PC-3 (cell line): Measurements from ENCODE around the gene MLLT3. TPM values are rescaled to one million over a fixed set of nuclear protein-coding genes. Genes with fewer than 3 reads are reported as not detected.

Source experiments
- ATAC-seq: fragments of 200-7000 bp; cut with Tn5 transposase; 2 replicates; pipeline ENCODE4 v1.9.1; 2020; ENCODE audit warnings: mild to moderate bottlenecking, moderate library complexity
- BruUV-seq: library from RNA; stranded (reverse); fragments of 400-500 nt; replicated peaks from 2 replicates; lab custom pipeline; 2021; lab: Mats Ljungman, UMichigan
- CTCF ChIA-PET: fragments of 300-600 bp; sonication (Branson Sonifier 250); formaldehyde crosslinking; loops from one replicate; lab custom pipeline; 2022; ENCODE audit warnings: antibody characterized with exemption; lab: Charles Lee
- POLR2A ChIA-PET: fragments of 300-600 bp; sonication (Branson Sonifier 250); formaldehyde crosslinking; loops from one replicate; lab custom pipeline; 2022; ENCODE audit warnings: antibody characterized with exemption; ENCODE audit not compliant: unreplicated experiment; lab: Charles Lee
- DNase-seq: peaks from one replicate; pipeline ENCODE4 v3.0.0-alpha.2; 2015
- H2AFZ ChIP-seq: fragments of 300-600 bp; sonication (generic); 2 replicates; pipeline ENCODE4 v1.6.0; 2016; ENCODE audit warnings: antibody characterized with exemption, low read length
- H3F3A ChIP-seq: fragments of 300-600 bp; sonication (generic); one replicate; pipeline ENCODE4 v1.6.0; 2017; ENCODE audit warnings: antibody characterized with exemption, low read length, control low read depth, mild to moderate bottlenecking; ENCODE audit not compliant: unreplicated experiment
- H3K27ac ChIP-seq: fragments of 300-600 bp; sonication (generic); 2 replicates; pipeline ENCODE4 v1.5.1; 2016; ENCODE audit warnings: mild to moderate bottlenecking, low read length
- H3K27me3 ChIP-seq: fragments of 300-600 bp; sonication (generic); 2 replicates; pipeline ENCODE4 v1.6.1; 2016; ENCODE audit warnings: low read length, mixed read lengths
- H3K36me3 ChIP-seq: fragments of 300-600 bp; sonication (generic); 2 replicates; pipeline ENCODE4 v1.6.1; 2016; ENCODE audit warnings: low read depth, mixed run types, low read length, mixed read lengths
- H3K4me1 ChIP-seq: fragments of 300-600 bp; sonication (generic); 2 replicates; pipeline ENCODE4 v1.5.1; 2016; ENCODE audit warnings: low read length; ENCODE audit not compliant: insufficient read depth
- H3K4me2 ChIP-seq: fragments of 300-600 bp; sonication (generic); 2 replicates; pipeline ENCODE4 v1.6.0; 2016; ENCODE audit warnings: low read length
- H3K4me3 ChIP-seq: fragments of 300-600 bp; sonication (generic); 2 replicates; pipeline ENCODE4 v1.5.1; 2016; ENCODE audit warnings: mild to moderate bottlenecking, low read length, mixed read lengths
- H3K79me2 ChIP-seq: fragments of 300-600 bp; sonication (generic); 2 replicates; pipeline ENCODE4 v1.6.1; 2017; ENCODE audit warnings: low read length, mixed read lengths
- H3K9ac ChIP-seq: fragments of 300-600 bp; sonication (generic); 2 replicates; pipeline ENCODE4 v1.6.0; 2016; ENCODE audit warnings: mild to moderate bottlenecking, low read length
- H3K9me2 ChIP-seq: fragments of 300-600 bp; sonication (generic); replicated peaks from 2 replicates; pipeline ENCODE4 v1.6.1; 2016; ENCODE audit warnings: mixed run types, low read length, mixed read lengths
- H3K9me3 ChIP-seq: fragments of 300-600 bp; sonication (generic); 2 replicates; pipeline ENCODE4 v1.6.1; 2016; ENCODE audit warnings: low read length, mixed read lengths
- H4K20me1 ChIP-seq: fragments of 300-600 bp; sonication (generic); 2 replicates; pipeline ENCODE4 v1.6.1; 2016; ENCODE audit warnings: low read length, mixed read lengths
- EZH2 ChIP-seq: fragments of 300-600 bp; sonication (generic); IDR thresholded peaks from one replicate; pipeline ENCODE4 v1.6.1; 2017; ENCODE audit warnings: antibody characterized with exemption, mild to moderate bottlenecking, low read length; ENCODE audit not compliant: unreplicated experiment
- EZH2phosphoT487 ChIP-seq: fragments of 300-600 bp; sonication (generic); IDR thresholded peaks from 2 replicates; pipeline ENCODE4 v1.6.1; 2018; ENCODE audit warnings: mild to moderate bottlenecking, antibody characterized with exemption, low read length, borderline replicate concordance
- intact Hi-C: fragments of 100-400 bp; cut with micrococcal nuclease; formaldehyde crosslinking; loops from 2 replicates; pipeline ENCODE4 v1.9.0; 2023
- total RNA-seq: library from RNA; depleted of rRNA; stranded (reverse); fragments of >200 nt; gene quantifications from 2 replicates; pipeline ENCODE4 v1.2.3, GENCODE V29; 2014
- TF ChIP-seq, protein P1 (sequence below): fragments of 300-600 bp; sonication (generic); conservative IDR thresholded peaks from 2 replicates; pipeline ENCODE4 v1.5.1; 2017; ENCODE audit warnings: antibody characterized with exemption, low read depth, mild to moderate bottlenecking, low read length

MLLT3 gene
- total RNA-seq, 1 experiment from 2014 or later, result 7.1 TPM

GRCh38 chr9:20512106-20512505 lies 110.2 kb downstream of the MLLT3 start:
- Histone ChIP-seq H3K4me3 (no peak overlapping the region), H3K27me3 (no peaks in the 10 kb centered on the region), H3K9me2 (no peaks in the 10 kb centered on the region), H2AFZ (no peak overlapping the region), H3K36me3 (no peaks in the 10 kb centered on the region), H3K9me3 (no peaks in the 10 kb centered on the region), H3K4me1 (peaks cover 14% of the 10 kb centered on the region; the same call in 1 of the 2 replicates), H3K27ac (no peak overlapping the region), H4K20me1 (no peaks in the 10 kb centered on the region), H3K79me2 (no peaks in the 10 kb centered on the region), H3K4me2 (no peak overlapping the region), H3F3A (no peaks in the 10 kb centered on the region), H3K9ac (no peak overlapping the region)
- no TSS peak for BruUV-seq
- ChIA-PET POLR2A (no interaction called here), CTCF (no interaction called here)
- intact Hi-C loops, result no loop called here
- DNase-seq (peak; percentile 6), ATAC-seq (no peak)
- TF ChIP-seq EZH2phosphoT487 (no peak), EZH2 (no peak)
- TF ChIP-seq, protein P1, sequence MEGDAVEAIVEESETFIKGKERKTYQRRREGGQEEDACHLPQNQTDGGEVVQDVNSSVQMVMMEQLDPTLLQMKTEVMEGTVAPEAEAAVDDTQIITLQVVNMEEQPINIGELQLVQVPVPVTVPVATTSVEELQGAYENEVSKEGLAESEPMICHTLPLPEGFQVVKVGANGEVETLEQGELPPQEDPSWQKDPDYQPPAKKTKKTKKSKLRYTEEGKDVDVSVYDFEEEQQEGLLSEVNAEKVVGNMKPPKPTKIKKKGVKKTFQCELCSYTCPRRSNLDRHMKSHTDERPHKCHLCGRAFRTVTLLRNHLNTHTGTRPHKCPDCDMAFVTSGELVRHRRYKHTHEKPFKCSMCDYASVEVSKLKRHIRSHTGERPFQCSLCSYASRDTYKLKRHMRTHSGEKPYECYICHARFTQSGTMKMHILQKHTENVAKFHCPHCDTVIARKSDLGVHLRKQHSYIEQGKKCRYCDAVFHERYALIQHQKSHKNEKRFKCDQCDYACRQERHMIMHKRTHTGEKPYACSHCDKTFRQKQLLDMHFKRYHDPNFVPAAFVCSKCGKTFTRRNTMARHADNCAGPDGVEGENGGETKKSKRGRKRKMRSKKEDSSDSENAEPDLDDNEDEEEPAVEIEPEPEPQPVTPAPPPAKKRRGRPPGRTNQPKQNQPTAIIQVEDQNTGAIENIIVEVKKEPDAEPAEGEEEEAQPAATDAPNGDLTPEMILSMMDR, result no peak

GRCh38 chr9:20511686-20512085 lies 110.6 kb downstream of the MLLT3 start:
- Histone ChIP-seq H4K20me1 (no peaks in the 10 kb centered on the region), H2AFZ (no peak overlapping the region), H3K79me2 (no peaks in the 10 kb centered on the region), H3K4me1 (peaks cover 14% of the 10 kb centered on the region; the same call in 1 of the 2 replicates), H3K9ac (no peak overlapping the region), H3K27me3 (no peaks in the 10 kb centered on the region), H3K27ac (no peak overlapping the region), H3K36me3 (no peaks in the 10 kb centered on the region), H3K9me3 (no peaks in the 10 kb centered on the region), H3F3A (no peaks in the 10 kb centered on the region), H3K4me3 (no peak overlapping the region), H3K4me2 (no peak overlapping the region), H3K9me2 (no peaks in the 10 kb centered on the region)
- intact Hi-C loops, result no loop called here
- POLR2A ChIA-PET, result no interaction called here
- no peak for ATAC-seq
- no TSS peak for BruUV-seq
- TF ChIP-seq, protein P1, result no peak
- TF ChIP-seq EZH2 (no peak), EZH2phosphoT487 (no peak)
- DNase-seq, result no peak
- CTCF ChIA-PET, result no interaction called here

DNA sequence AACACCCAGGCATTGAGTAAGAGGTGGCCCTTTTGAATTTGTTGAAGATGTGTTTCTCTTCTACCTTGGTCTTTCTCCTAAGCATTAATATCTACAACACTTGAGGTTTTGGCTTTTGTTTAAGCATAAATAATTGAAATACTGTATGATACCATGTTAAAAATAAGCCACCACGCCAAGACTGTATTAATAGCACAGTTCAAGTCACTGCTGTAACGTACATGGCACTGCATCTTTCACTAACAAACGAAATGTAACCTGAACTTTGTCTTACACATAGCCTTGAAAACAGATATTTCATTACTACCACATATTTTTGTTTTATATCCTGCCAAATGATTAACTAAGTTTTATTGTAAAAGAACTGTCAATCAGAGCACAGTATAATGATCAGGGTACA lies 112.8 kb downstream of the MLLT3 start:
- TF ChIP-seq EZH2, result no peak
- TF ChIP-seq, protein P1, result no peak
- no peak for TF ChIP-seq EZH2phosphoT487
- H3K36me3 ChIP-seq, result no peaks in the 10 kb centered on the region
- H3K27me3 ChIP-seq, result no peaks in the 10 kb centered on the region
- intact Hi-C loops, result no loop called here
- H2AFZ ChIP-seq, result no peak overlapping the region
- no TSS peak for BruUV-seq
- no peak overlapping the region for H3K4me2 ChIP-seq
- H3F3A ChIP-seq, result no peaks in the 10 kb centered on the region
- CTCF ChIA-PET, result no interaction called here
- no peaks in the 10 kb centered on the region for H4K20me1 ChIP-seq
- no peak for ATAC-seq
- H3K27ac ChIP-seq, result no peak overlapping the region
- H3K9ac ChIP-seq, result no peak overlapping the region
- H3K4me1 ChIP-seq, result peaks cover 14% of the 10 kb centered on the region; the same call in 1 of the 2 replicates
- no peaks in the 10 kb centered on the region for H3K79me2 ChIP-seq
- DNase-seq, result no peak
- H3K9me2 ChIP-seq, result no peaks in the 10 kb centered on the region
- POLR2A ChIA-PET, result no interaction called here
- no peaks in the 10 kb centered on the region for H3K9me3 ChIP-seq
- H3K4me3 ChIP-seq, result no peak overlapping the region
